K562 (cell line): ENCODE results near the gene DTNBP1. TPM values are rescaled to one million over a fixed set of nuclear protein-coding genes. Genes with fewer than 3 reads are reported as not detected.

ENCODE experiments used
- AFF4 ChIP-seq: sonication (generic); formaldehyde crosslinking; IDR thresholded peaks from 2 replicates; pipeline ENCODE4 v1.8.0; 2023; ENCODE audit warnings: mild to moderate bottlenecking, missing genetic modification reagents
- ESRRA ChIP-seq: fragments of 450-650 bp; IDR thresholded peaks from 2 replicates; pipeline ENCODE4 v1.6.1; 2014; ENCODE audit warnings: low read depth, mild to moderate bottlenecking, moderate library complexity, borderline replicate concordance
- GABPB1 ChIP-seq: sonication (generic); formaldehyde crosslinking; IDR thresholded peaks from 2 replicates; pipeline ENCODE4 v1.8.0; 2022; ENCODE audit warnings: mild to moderate bottlenecking, missing genetic modification reagents
- HDAC2 ChIP-seq: fragments of 450-650 bp; IDR thresholded peaks from 2 replicates; pipeline ENCODE4 v1.6.1; 2016; ENCODE audit warnings: mild to moderate bottlenecking
- ILK ChIP-seq: fragments of 450-650 bp; IDR thresholded peaks from 2 replicates; pipeline ENCODE4 v1.6.1; 2016; ENCODE audit warnings: missing genetic modification characterization, low read depth, mild to moderate bottlenecking, missing compliant biosample characterization, moderate library complexity, borderline replicate concordance
- MTA1 ChIP-seq: fragments of 450-650 bp; IDR thresholded peaks from 2 replicates; pipeline ENCODE4 v1.6.1; 2017; ENCODE audit warnings: borderline replicate concordance
- MTA2 ChIP-seq: fragments of 450-650 bp; IDR thresholded peaks from 2 replicates; pipeline ENCODE4 v1.6.1; 2016; ENCODE audit warnings: low read depth
- MYNN ChIP-seq, 2 experiments: sonication (generic); formaldehyde crosslinking in 1 of 2; IDR thresholded peaks; 2 replicates each; pipeline versions ENCODE4 v1.5.0 to v1.6.1; 2016 to 2020; ENCODE audit warnings: antibody characterized with exemption in 1 of 2, missing genetic modification reagents in 1 of 2
- NFXL1 ChIP-seq: fragments of 450-650 bp; formaldehyde crosslinking; IDR thresholded peaks from 2 replicates; pipeline ENCODE4 v1.4.0; 2021; ENCODE audit warnings: mild to moderate bottlenecking
- PRDM10 ChIP-seq: fragments of 450-650 bp; IDR thresholded peaks from 2 replicates; pipeline ENCODE4 v1.6.1; 2018; ENCODE audit not compliant: partially characterized antibody
- RNF219 ChIP-seq: fragments of 250-450 bp; sonication (Bioruptor Pico); IDR thresholded peaks from 2 replicates; pipeline ENCODE4 v1.5.0; 2022; ENCODE audit warnings: mild to moderate bottlenecking
- TEAD1 ChIP-seq, 2 experiments: fragments of 450-650 bp in 1 of 2; sonication (generic) in 1 of 2; formaldehyde crosslinking; IDR thresholded peaks; 2 replicates each; pipeline versions ENCODE4 v1.4.0 to v1.8.0; 2020 to 2022; ENCODE audit warnings: mild to moderate bottlenecking in 2 of 2, missing genetic modification reagents in 1 of 2
- TFAM ChIP-seq: fragments of 250-450 bp; sonication (Bioruptor Pico); conservative IDR thresholded peaks from 2 replicates; pipeline ENCODE4 v1.5.0; 2021; ENCODE audit warnings: mild to moderate bottlenecking, moderate library complexity
- TGIF2 ChIP-seq: sonication (generic); formaldehyde crosslinking; IDR thresholded peaks from 2 replicates; pipeline ENCODE4 v1.8.1; 2022; ENCODE audit warnings: mild to moderate bottlenecking, missing genetic modification reagents, moderate library complexity
- WHSC1 ChIP-seq: IDR thresholded peaks from one replicate; pipeline ENCODE4 v1.6.1; 2012; ENCODE audit warnings: low read length, control low read depth, inconsistent platforms
- ZNF134 ChIP-seq: fragments of 250-450 bp; sonication (Bioruptor Pico); conservative IDR thresholded peaks from 2 replicates; pipeline ENCODE4 v1.4.0; 2020
- ZSCAN29 ChIP-seq: fragments of 450-650 bp; IDR thresholded peaks from 2 replicates; pipeline ENCODE4 v1.6.1; 2017
- polyA plus RNA-seq, 8 experiments: library from polyadenylated mRNA; depleted of rRNA in 4 of 8; stranded (reverse) in 5 of 8; unstranded in 3 of 8; fragments of >200 nt; fragmentation: Nextera tagmentation in 2 of 8; fragmentation: Illumina TruSeq in 1 of 8; extraction: Ambion mirVana in 2 of 8; extraction: Trizol in 1 of 8; gene quantifications; 2 replicates each; pipeline versions ENCODE4 v1.2.1 to v1.2.3, GENCODE V29; 2011 to 2014; ENCODE audit warnings: inconsistent platforms in 1 of 8, missing spikeins in 1 of 8
- total RNA-seq, 7 experiments: library from RNA; depleted of rRNA in 6 of 7; stranded (reverse); fragments of >200 nt in 6 of 7; fragmentation: Illumina TruSeq in 2 of 7; extraction: Trizol in 2 of 7; gene quantifications; 2 replicates each; pipeline versions ENCODE4 v1.2.1 to v1.2.3, GENCODE V29; 2011 to 2021; ENCODE audit warnings: low replicate concordance in 1 of 7

DTNBP1 gene
- total and polyA plus RNA-seq, 9 of the 15 experiments (the other 6 are each of a cell fraction or from before 2014, with no cell fraction given): 16.7 to 54.5 (median 21.4) TPM

- TF ChIP-seq PRDM10: peak; percentile 73
- TF ChIP-seq GABPB1 (CRISPR knock-in tag): no peak
- no peak for TF ChIP-seq TGIF2 (CRISPR knock-in tag)
- TF ChIP-seq HDAC2: peak; percentile 75
- TF ChIP-seq ESRRA: peak; percentile 99
- TF ChIP-seq ZNF134: peak; percentile 58; the same call in 1 of the 2 replicates
- TF ChIP-seq ILK (tag): peak; percentile 69
- no peak for TF ChIP-seq MTA2
- no peak for TF ChIP-seq ZSCAN29
- TF ChIP-seq TFAM (CRISPR knock-in tag): no peak
- no peak for TF ChIP-seq MYNN (IDR thresholded peaks at IDR 0.05)
- TF ChIP-seq MYNN (CRISPR knock-in tag; IDR thresholded peaks at IDR 0.05): no peak
- TF ChIP-seq TEAD1 (CRISPR knock-in tag; IDR thresholded peaks at IDR 0.05): peak; percentile 92 to 93
- TF ChIP-seq AFF4 (CRISPR knock-in tag): no peak; the same call in 1 of the 2 replicates
- TF ChIP-seq WHSC1: no peak
- 0 out of 2 replicates have a peak, but pooled peaks have one; percentile 15 for TF ChIP-seq NFXL1 (CRISPR knock-in tag)
- 0 out of 2 replicates have a peak, but pooled peaks have one; percentile 23 for TF ChIP-seq MTA1
- peak; percentile 61; the same call in 1 of the 2 replicates for TF ChIP-seq RNF219
Observed at GRCh38 chr6:15555101-15556038, 107.5 kb downstream of the DTNBP1 start (continued).
